ENCODE results near the gene PLAAT1. TPM values are rescaled to one million over a fixed set of nuclear protein-coding genes. Genes with fewer than 3 reads are reported as not detected.
A peak's percentile ranks its signal among the peaks of the same experiment; 100 is the strongest.

The PLAAT1 gene
- total RNA-seq, 1 donor from 2014 or later = 4.0 TPM

DNA sequence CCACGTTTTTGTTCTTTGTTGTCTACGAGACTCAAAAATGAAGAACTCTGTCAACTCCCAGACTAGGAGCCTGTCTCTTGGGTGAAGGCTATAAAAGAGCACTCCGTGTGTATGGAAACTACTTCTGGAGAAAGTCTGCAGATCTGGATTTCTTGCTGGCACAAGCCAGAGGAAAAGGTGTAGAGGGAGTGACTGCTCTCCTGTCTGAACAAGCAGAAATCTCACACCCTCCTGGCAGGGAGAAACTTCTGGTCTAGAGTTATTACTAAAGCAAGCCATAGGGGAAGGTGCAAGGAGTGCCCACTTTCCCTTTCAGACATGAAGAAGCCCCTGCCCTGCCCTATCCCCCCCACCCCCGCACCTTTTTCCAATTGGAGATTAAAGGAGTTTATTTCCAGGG is 9.5 kb downstream of the PLAAT1 start:
- Mint-ChIP-seq H3K9me3 (peaks cover 23% of the 10 kb centered on the region), H3K4me1 (no peaks in the 10 kb centered on the region), H3K27ac (ENCODE audit: unreplicated experiment) (no peak overlapping the region), H3K36me3 (ENCODE audit: low read depth) (peaks cover 13% of the 10 kb centered on the region), H3K27me3 (ENCODE audit: low read depth) (no peaks in the 10 kb centered on the region), H3K4me3 (no peak overlapping the region)
- TF ChIP-seq, protein P1, sequence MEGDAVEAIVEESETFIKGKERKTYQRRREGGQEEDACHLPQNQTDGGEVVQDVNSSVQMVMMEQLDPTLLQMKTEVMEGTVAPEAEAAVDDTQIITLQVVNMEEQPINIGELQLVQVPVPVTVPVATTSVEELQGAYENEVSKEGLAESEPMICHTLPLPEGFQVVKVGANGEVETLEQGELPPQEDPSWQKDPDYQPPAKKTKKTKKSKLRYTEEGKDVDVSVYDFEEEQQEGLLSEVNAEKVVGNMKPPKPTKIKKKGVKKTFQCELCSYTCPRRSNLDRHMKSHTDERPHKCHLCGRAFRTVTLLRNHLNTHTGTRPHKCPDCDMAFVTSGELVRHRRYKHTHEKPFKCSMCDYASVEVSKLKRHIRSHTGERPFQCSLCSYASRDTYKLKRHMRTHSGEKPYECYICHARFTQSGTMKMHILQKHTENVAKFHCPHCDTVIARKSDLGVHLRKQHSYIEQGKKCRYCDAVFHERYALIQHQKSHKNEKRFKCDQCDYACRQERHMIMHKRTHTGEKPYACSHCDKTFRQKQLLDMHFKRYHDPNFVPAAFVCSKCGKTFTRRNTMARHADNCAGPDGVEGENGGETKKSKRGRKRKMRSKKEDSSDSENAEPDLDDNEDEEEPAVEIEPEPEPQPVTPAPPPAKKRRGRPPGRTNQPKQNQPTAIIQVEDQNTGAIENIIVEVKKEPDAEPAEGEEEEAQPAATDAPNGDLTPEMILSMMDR (conservative IDR thresholded peaks at IDR 0.05) = no peak
- DNase-seq (ENCODE audit: low read depth, low spot score) = no peak

DNA sequence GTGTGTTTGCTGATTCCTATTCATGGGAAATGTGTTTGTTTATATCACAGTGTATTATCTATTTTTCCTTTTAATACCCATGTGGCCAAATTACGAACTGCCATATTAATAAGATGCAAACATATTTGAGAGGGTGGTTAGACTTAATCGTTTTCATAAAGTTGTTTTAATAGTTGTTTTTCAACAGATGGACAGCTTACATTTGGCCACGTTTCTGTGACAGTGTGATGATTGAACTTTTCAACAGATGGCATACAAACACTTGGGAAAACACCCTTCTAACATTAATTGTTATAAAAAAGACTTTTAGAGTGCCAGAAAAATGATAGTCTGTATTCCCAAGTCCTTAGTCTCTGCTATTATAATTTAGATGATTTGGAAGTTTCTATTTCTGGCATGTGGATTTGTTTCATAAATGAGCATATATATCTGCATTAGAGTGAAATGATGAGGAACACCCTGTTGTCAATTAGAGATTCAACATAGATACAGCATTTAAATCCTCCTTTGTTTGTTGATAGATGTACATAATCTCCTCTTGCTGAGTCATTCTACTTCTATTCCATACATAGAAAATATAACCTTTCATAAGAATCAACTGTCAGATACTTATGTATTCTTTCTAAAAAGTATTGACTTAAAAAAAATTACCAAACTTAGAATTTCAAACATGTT is 13.1 kb downstream of the PLAAT1 start:
- Mint-ChIP-seq H3K36me3 (ENCODE audit: low read depth) (peaks cover 17% of the 10 kb centered on the region), H3K4me3 (no peak overlapping the region), H3K4me1 (no peaks in the 10 kb centered on the region), H3K27ac (ENCODE audit: unreplicated experiment) (no peak overlapping the region), H3K27me3 (ENCODE audit: low read depth) (no peaks in the 10 kb centered on the region), H3K9me3 (peaks cover 11% of the 10 kb centered on the region)
- TF ChIP-seq, protein P1 (conservative IDR thresholded peaks at IDR 0.05) = no peak
- DNase-seq (ENCODE audit: low read depth, low spot score) = no peak

DNA sequence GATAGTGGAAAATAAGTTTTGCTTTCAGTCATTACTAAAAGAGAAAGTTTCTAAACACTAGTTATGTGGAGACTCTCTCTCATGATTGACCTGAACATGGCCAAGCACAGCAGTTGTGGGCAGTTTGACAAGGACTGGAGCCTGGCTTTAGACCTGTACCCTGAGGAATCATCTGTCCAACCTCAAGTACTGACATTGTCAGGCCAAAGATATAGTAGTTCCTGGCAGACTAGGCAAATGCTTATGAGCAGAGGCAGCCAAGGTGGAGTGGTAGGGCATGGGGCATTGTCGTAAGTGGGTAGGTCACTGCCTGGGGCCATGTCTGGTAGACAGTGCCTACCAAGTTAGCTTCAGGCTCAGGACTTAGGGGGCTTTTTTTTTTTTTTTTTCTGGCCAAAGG is 20.9 kb downstream of the PLAAT1 start:
- no peaks in the 10 kb centered on the region for H3K4me1 Mint-ChIP-seq
- peaks cover 9% of the 10 kb centered on the region for H3K9me3 Mint-ChIP-seq
- no peaks in the 10 kb centered on the region for H3K27me3 Mint-ChIP-seq (ENCODE audit: low read depth)
- no peak overlapping the region for H3K4me3 Mint-ChIP-seq
- no peak for DNase-seq (ENCODE audit: low read depth, low spot score)
- peaks cover 11% of the 10 kb centered on the region for H3K36me3 Mint-ChIP-seq (ENCODE audit: low read depth)
- no peak overlapping the region for H3K27ac Mint-ChIP-seq (ENCODE audit: unreplicated experiment)
- TF ChIP-seq, protein P1 (conservative IDR thresholded peaks at IDR 0.05) = no peak

DNA sequence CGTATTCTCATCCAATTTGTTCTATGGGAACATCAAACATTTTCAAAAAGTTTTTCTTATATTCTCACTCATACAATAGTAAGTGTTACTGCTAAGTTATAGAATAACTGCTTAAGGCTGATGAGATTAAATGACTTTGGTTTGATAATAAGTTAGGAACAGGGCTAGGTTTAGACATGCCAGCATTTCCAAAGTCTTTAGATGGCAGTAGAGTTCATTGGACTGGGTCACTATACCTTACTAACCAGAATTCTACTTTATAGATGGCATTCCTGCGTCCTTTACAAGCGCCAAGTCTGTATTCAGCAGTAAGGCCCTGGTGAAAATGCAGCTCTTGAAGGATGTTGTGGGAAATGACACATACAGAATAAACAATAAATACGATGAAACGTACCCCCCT is 21.7 kb downstream of the PLAAT1 start:
- no peak overlapping the region for H3K4me3 Mint-ChIP-seq
- H3K9me3 Mint-ChIP-seq = peaks cover 10% of the 10 kb centered on the region
- TF ChIP-seq, protein P1 (conservative IDR thresholded peaks at IDR 0.05) = no peak
- no peaks in the 10 kb centered on the region for H3K27me3 Mint-ChIP-seq (ENCODE audit: low read depth)
- no peaks in the 10 kb centered on the region for H3K4me1 Mint-ChIP-seq
- H3K36me3 Mint-ChIP-seq (ENCODE audit: low read depth) = peaks cover 9% of the 10 kb centered on the region
- H3K27ac Mint-ChIP-seq (ENCODE audit: unreplicated experiment) = no peak overlapping the region
- no peak for DNase-seq (ENCODE audit: low read depth, low spot score)

DNA sequence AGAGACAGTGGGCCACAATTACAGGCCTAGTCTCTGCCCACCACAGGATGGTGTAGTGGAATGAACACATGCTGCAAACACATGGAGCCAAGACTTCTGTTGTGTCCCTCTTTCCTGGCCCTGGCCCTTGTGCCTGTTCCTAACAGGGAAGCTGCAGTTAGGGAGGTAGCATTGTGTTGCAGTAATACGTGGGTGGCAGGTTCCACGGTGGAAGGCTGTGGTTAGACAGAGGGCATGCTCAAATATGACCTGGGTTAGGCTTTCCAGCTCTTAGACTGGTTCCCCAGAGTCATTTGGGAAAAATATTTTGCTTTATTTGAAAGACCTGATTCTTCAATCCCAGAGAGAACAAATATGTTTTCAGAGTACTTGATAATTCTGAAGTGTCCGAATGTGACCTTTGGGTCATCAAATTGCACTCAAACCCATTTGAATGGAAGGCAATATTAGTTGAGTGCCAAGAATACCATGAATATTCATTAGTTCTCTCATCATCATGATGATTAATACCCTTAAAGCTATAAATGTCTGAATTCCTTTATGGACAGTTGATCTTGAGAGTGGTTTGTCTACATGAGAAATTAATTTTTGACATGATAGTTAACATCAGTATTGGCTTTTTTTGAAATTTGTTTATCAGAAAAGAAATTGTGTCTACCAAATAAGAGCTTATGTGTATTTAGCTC is 28.5 kb downstream of the PLAAT1 start:
- Mint-ChIP-seq H3K9me3 (peaks cover 9% of the 10 kb centered on the region), H3K27me3 (ENCODE audit: low read depth) (no peaks in the 10 kb centered on the region), H3K4me3 (no peak overlapping the region), H3K36me3 (ENCODE audit: low read depth) (no peaks in the 10 kb centered on the region), H3K27ac (ENCODE audit: unreplicated experiment) (peak overlapping the region; percentile 43), H3K4me1 (no peaks in the 10 kb centered on the region)
- TF ChIP-seq, protein P1 (conservative IDR thresholded peaks at IDR 0.05) = no peak
- no peak for DNase-seq (ENCODE audit: low read depth, low spot score)
